Raji (cell line): Measurements from ENCODE around the gene NFIA.

ENCODE experiments used
- POLR2A ChIP-seq: IDR thresholded peaks from 2 replicates; pipeline ENCODE4 v1.6.1; 2011; ENCODE audit warnings: low read depth, low read length, control low read depth; ENCODE audit not compliant: insufficient read depth

NFIA gene

DNA sequence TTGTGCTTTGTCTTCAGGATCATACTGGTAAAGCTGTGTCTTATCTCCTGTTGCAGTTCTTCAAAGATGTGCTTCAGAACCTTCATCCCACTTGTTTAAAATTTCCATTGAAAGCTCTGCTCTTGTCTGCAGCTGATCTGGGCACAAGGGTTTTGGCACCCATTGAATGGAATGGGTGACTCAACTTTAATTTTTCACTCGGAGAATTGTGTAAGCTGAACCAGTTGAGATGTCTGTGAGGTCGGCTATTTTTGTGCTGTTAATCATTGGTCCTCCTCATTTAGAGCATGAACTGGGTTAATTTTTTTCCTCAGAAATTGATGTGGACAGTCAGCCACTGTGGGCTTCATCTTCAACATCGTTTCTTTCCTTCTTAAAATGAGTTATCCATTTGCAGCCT lies 390.5 kb downstream of the NFIA start:
- TF ChIP-seq POLR2A = no peak

DNA sequence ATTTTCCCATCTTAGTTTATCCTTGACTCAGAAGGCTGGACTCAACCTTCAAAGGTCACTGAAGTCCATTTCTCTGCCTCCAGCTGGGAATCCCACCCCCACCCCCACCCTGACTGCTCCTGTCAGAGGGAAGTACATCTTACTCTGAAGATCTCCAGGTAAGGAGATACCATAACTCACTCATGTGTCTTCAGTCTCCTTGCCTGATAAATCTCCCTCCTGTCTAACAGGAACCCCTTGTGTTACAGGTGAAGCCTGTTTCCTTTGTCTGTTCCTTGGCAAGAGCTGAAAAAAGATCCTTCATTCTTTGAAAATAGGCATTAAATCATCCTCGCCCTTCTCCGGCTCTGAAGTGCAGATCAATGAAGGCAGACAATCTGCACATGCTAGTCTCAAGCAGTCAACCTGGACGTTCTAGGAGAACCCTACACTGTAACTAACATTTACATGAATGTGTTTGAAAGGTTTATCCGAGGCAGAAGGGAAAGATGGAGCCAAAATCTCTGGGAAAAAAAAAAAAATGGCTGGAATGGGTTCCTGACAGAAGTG lies 392.0 kb downstream of the NFIA start:
- no peak for TF ChIP-seq POLR2A

DNA sequence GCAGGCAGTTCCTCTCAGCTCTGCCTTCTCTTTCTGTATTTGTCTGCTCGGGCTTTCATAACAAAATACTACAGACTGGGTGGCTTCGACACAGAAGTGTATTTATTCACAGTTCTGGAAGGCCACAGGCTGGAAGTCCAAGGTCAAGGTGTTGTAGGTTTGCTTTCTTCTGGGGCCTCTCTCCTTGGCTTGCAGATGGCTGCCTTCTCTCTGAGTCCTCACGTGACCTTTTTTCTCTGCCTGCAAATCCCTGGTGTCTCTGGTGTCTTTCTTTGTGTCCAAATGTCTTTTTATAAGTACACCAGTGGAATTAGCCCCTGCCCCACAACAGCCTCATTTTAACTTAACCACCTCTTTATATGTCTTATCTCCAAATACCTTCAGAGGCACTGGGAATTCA lies 392.6 kb downstream of the NFIA start:
- TF ChIP-seq POLR2A = no peak

- TF ChIP-seq POLR2A = no peak
These were observed 394.9 kb downstream of the NFIA start for GRCh38 chr1:61477301-61477700.

- no peak for TF ChIP-seq POLR2A
These were observed 398.0 kb downstream of the NFIA start for GRCh38 chr1:61480273-61480935.

GRCh38 chr1:61481315-61481715 lies 399.0 kb downstream of the NFIA start:
- TF ChIP-seq POLR2A = no peak

- TF ChIP-seq POLR2A = no peak
These were observed 399.9 kb downstream of the NFIA start for GRCh38 chr1:61482170-61482734.

- TF ChIP-seq POLR2A = no peak
These were observed 404.6 kb downstream of the NFIA start for GRCh38 chr1:61486783-61487536.

GRCh38 chr1:61487801-61488200 lies 405.4 kb downstream of the NFIA start:
- TF ChIP-seq POLR2A = no peak

DNA sequence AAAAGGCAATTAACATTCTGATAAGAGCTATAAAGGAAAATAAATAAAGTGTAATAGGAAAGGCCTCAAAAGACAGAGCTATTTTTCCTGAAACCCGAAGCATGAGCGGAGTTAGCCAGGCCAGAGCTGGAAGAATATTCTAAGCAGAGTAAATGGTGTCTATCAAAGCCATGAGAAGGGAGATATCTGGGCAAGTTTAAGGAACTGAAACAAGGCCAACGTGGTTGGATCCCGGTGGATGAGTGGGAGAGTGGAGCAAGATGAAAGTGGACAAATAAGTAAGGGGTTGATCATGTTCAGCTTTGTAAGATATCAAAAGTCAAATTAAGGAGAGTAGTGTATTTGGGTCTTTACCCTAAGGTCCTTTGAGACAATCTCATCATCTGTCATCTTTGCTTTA lies 408.6 kb downstream of the NFIA start:
- no peak for TF ChIP-seq POLR2A

- TF ChIP-seq POLR2A = no peak
These were observed 409.1 kb downstream of the NFIA start for GRCh38 chr1:61491497-61491896.

GRCh38 chr1:61494000-61494399 lies 411.6 kb downstream of the NFIA start:
- no peak for TF ChIP-seq POLR2A

DNA sequence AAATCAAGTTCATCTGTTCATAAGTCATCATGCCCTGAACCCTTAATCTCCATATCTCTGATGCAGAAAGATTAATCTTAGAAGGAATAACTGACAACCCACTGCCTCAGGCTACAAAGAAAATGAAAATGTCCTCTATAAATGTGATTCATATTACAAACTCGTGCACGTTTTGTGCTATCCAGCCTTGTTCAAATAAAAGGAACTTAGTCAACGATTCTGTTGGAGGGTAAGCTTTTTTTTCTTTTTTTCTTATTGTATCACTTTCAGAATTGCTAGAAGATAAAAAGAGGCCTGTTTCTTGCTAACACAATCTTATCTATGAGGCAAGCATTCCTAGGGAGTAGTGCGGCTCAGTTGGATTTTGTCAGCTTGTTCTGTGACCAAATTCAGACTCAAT lies 414.1 kb downstream of the NFIA start:
- no peak for TF ChIP-seq POLR2A

- TF ChIP-seq POLR2A = no peak
These were observed 414.7 kb downstream of the NFIA start for GRCh38 chr1:61497013-61497412.

DNA sequence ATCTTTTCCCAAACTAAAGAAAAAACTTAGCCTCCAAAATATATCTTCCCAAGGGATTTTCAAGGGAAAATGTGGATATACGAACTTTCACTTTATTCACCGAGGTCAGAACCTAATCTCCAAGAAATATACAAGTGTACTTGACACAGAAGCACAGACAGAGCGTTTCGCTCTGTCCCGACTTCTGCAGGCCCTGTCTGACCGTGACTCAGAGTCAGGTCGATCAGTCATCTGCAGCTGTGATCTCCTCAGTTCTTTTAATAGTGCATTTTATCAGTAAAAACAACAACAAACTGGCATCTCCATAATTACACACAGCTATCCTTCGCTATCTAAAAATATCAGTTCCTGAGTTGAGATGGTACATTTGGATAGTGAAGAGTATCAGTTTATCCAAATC lies 416.0 kb downstream of the NFIA start:
- TF ChIP-seq POLR2A = no peak
